DND-41 (cell line): ENCODE data around the gene FAR2.

Experiments
- CTCF ChIP-seq: IDR thresholded peaks from 2 replicates; pipeline ENCODE4 v1.5.1; 2012; ENCODE audit warnings: borderline replicate concordance, low read length, moderate library complexity, mild to moderate bottlenecking; ENCODE audit not compliant: poor library complexity, severe bottlenecking; ENCODE audit errors: extremely low read depth
- EZH2 ChIP-seq: IDR thresholded peaks from 3 replicates; pipeline ENCODE4 v1.6.1; 2012; ENCODE audit warnings: borderline replicate concordance, low read depth, mild to moderate bottlenecking, moderate library complexity, low read length, inconsistent platforms; ENCODE audit not compliant: severe bottlenecking

- TF ChIP-seq CTCF (no peak), EZH2 (no peak)
Observed at GRCh38 chr12:29380536-29381523, 231.8 kb downstream of the FAR2 start, which contains the start of gene ERGIC2.
